Sigmoid colon (tissue), 7 donors: ENCODE data around the gene SAMD7. TPM values are rescaled to one million over a fixed set of nuclear protein-coding genes. Genes with fewer than 3 reads are reported as not detected.

Source experiments
- DNase-seq: peaks from one replicate; pipeline ENCODE4 v3.0.0-alpha.2; 2019
- H3K27ac ChIP-seq, 4 donors: fragments of 200-600 bp; sonication (generic); one replicate each; pipeline ENCODE4 v1.5.1; 2016 to 2019; ENCODE audit warnings: mild to moderate bottlenecking in 1 of 4
- H3K27me3 ChIP-seq, 3 donors: fragments of 200-600 bp; sonication (generic); one replicate each; pipeline ENCODE4 v1.5.1; 2019; ENCODE audit warnings: mild to moderate bottlenecking in 1 of 3
- H3K36me3 ChIP-seq, 4 donors: fragments of 200-600 bp; sonication (generic); one replicate each; pipeline ENCODE4 v1.5.1; 2016 to 2019
- H3K4me1 ChIP-seq, 4 donors: fragments of 200-600 bp; sonication (generic); one replicate each; pipeline ENCODE4 v1.5.1; 2017 to 2019
- H3K4me3 ChIP-seq, 4 donors: fragments of 200-600 bp; sonication (generic); one replicate each; pipeline ENCODE4 v1.5.1; 2017 to 2019; ENCODE audit warnings: mild to moderate bottlenecking in 2 of 4, moderate library complexity in 1 of 4
- H3K9me3 ChIP-seq, 4 donors: fragments of 200-600 bp in 3 of 4; sonication (generic) in 3 of 4; one replicate each; pipeline versions ENCODE4 v1.5.1 to v1.6.1; 2013 to 2019
- EP300 ChIP-seq, 4 donors: sonication (generic); formaldehyde crosslinking; IDR thresholded peaks; one replicate each; pipeline ENCODE4 v1.6.1; 2017; ENCODE audit warnings: antibody characterized with exemption in 4 of 4
- POLR2A ChIP-seq, 2 donors: fragments of 450-650 bp; IDR thresholded peaks; one replicate each; pipeline ENCODE4 v1.6.1; 2016; ENCODE audit warnings: antibody characterized with exemption in 2 of 2, mild to moderate bottlenecking in 2 of 2, moderate library complexity in 2 of 2
- POLR2AphosphoS5 ChIP-seq, 4 donors: sonication (generic); formaldehyde crosslinking; IDR thresholded peaks; one replicate each; pipeline ENCODE4 v1.6.1; 2017; ENCODE audit warnings: antibody characterized with exemption in 4 of 4
- WGBS, 2 donors: extraction: QIAGEN DNeasy Blood & Tissue Kit; methylation state at CpG; one replicate each; pipeline ENCODE4 v1.1.7; 2013; 5-methylcytosine and 5-hydroxymethylcytosine counted together
- intact Hi-C: fragments of 100-400 bp; cut with DNase I; formaldehyde crosslinking; loops from one replicate; pipeline ENCODE4 v1.15.1; 2023
- polyA plus RNA-seq, 3 donors: library from polyadenylated mRNA; stranded (reverse); fragments of 200-250 nt; gene quantifications; one replicate each; pipeline ENCODE4 v1.2.3, GENCODE V29; 2013
- total RNA-seq, 4 donors: library from RNA; depleted of rRNA; stranded (reverse); fragments of >200 nt; gene quantifications; one replicate each; pipeline ENCODE4 v1.1.0, GENCODE V29; 2016
- TF ChIP-seq, protein P1 (sequence below), 4 experiments: fragments of 450-650 bp in 3 of 4; fragments of 200-600 bp in 1 of 4; IDR thresholded peaks; one replicate each; pipeline ENCODE4 v1.5.1; 2016 to 2019; ENCODE audit warnings: antibody characterized with exemption in 4 of 4, mild to moderate bottlenecking in 3 of 4, moderate library complexity in 2 of 4
- donor health status: healthy with polysubstance abuse.
- donor health status: Bipolar disorder and iron deficiency.
- donor health status: healthy.

The SAMD7 gene
- total and polyA plus RNA-seq, 7 donors, result not detected

DNA sequence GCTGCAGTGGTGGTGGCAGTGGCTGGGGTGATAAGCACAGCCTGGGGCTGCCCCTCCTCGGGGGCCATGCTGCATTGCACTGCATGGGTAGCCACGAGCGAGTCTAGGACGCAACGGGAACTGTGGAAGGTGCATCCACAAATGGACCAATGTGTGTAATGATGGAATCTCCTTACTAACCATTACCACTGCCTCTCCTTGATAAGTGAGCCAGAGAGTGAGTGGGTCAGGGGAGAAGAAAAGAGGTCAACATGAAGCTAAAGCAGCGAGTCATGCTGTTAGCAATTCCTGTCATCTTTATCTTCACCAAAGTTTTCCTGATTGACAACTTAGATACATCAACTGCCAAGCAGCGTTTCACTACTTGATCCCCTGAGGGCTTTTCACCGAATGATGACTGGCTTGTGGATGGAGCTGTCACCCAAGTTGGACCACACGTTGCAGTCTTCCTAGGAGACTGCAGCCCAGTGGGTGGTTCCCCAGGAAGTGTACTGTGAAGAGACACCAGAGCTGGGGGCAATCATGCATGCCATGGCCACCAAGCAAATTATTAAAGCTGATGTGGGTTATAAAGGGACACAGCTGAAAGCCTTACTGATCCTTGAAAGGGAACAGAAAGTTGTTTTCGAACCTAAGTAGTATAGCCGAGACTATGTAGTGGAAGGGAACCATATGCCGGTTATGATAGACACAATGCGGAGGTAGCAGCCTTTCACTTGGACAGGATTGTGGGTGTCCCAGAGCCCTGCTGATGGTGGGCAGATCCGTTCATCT, 20.6 kb downstream of the SAMD7 start:
- TF ChIP-seq, protein P1, sequence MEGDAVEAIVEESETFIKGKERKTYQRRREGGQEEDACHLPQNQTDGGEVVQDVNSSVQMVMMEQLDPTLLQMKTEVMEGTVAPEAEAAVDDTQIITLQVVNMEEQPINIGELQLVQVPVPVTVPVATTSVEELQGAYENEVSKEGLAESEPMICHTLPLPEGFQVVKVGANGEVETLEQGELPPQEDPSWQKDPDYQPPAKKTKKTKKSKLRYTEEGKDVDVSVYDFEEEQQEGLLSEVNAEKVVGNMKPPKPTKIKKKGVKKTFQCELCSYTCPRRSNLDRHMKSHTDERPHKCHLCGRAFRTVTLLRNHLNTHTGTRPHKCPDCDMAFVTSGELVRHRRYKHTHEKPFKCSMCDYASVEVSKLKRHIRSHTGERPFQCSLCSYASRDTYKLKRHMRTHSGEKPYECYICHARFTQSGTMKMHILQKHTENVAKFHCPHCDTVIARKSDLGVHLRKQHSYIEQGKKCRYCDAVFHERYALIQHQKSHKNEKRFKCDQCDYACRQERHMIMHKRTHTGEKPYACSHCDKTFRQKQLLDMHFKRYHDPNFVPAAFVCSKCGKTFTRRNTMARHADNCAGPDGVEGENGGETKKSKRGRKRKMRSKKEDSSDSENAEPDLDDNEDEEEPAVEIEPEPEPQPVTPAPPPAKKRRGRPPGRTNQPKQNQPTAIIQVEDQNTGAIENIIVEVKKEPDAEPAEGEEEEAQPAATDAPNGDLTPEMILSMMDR (IDR thresholded peaks at IDR 0.05), result no peak
- TF ChIP-seq EP300 (IDR thresholded peaks at IDR 0.05), result no peak
- no peak for TF ChIP-seq POLR2AphosphoS5 (IDR thresholded peaks at IDR 0.05)
- no peak for TF ChIP-seq POLR2A (IDR thresholded peaks at IDR 0.05)
- 72 to 91% methylated on average over 14 of the region's 14 CpGs for WGBS, 2 donors
- Histone ChIP-seq H3K9me3 (no peaks in the 10 kb centered on the region), H3K27ac (no peak overlapping the region), H3K4me1 (no peaks in the 10 kb centered on the region), H3K27me3 (no peaks in the 10 kb centered on the region), H3K4me3 (no peak overlapping the region), H3K36me3 (no peaks in the 10 kb centered on the region)
- no peak for DNase-seq
- intact Hi-C loops, result no loop called here

DNA sequence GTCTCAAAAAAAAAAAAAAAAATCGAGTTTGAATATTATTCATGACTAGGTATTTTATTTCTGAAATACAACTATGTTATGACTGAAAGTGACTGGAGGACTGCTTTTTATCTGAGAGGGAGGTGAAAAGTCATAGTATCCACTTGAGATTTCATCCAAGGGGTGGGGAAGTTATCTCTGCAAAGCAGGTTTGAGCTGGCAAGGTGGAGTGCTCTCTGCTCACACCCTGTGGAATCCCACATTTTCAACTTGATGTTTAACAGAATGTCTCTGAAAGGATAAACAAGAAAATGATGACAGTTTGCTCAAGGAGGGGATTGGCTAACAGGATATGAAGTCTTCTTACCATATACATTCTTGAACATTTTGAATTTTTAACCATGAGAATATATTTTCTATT, 27.9 kb downstream of the SAMD7 start:
- TF ChIP-seq, protein P1 (IDR thresholded peaks at IDR 0.05), result no peak
- TF ChIP-seq POLR2AphosphoS5 (IDR thresholded peaks at IDR 0.05) (no peak), EP300 (IDR thresholded peaks at IDR 0.05) (no peak), POLR2A (IDR thresholded peaks at IDR 0.05) (no peak)

DNA sequence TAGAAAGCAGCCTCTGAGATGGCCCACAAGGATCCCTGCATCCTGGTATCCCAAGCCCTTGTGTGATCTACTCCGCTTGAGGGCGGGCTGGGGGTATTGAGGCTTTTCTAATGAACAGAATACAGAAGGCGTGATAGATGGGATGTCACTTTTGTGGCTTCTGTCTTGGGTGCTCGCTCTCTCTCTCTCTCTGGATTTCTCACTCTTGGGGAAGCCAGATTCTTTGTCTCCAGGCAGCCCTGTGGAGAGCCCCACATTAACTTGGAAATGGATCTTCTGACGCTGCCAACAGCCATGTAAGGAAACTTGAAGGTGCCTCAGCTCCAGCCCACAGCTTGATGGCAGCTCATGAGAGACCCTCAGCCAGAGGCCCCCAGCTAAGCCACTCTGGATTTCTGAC, 28.4 kb downstream of the SAMD7 start:
- Histone ChIP-seq H3K4me3 (no peak overlapping the region), H3K4me1 (no peaks in the 10 kb centered on the region), H3K27ac (no peak overlapping the region), H3K36me3 (no peaks in the 10 kb centered on the region), H3K27me3 (no peaks in the 10 kb centered on the region), H3K9me3 (no peaks in the 10 kb centered on the region)
- TF ChIP-seq POLR2AphosphoS5 (IDR thresholded peaks at IDR 0.05), result no peak
- no peak for TF ChIP-seq POLR2A (IDR thresholded peaks at IDR 0.05)
- no peak for TF ChIP-seq EP300 (IDR thresholded peaks at IDR 0.05)
- whole genome bisulfite sequencing, 2 donors, result 86 to 94% methylated on average over 5 of the region's 5 CpGs
- intact Hi-C loops, result no loop called here
- no peak for DNase-seq

More for the DNA sequence above, 27.9 kb downstream of the SAMD7 start:
- H3K27ac ChIP-seq, result no peak overlapping the region
- H3K9me3 ChIP-seq, result no peaks in the 10 kb centered on the region
- H3K27me3 ChIP-seq, result no peaks in the 10 kb centered on the region
- no peak for DNase-seq
- WGBS, 2 donors, result 36 to 53% methylated on average over 1 of the region's 1 CpG
- H3K4me3 ChIP-seq, result no peak overlapping the region
- intact Hi-C loops, result no loop called here
- H3K4me1 ChIP-seq, result no peaks in the 10 kb centered on the region
- no peaks in the 10 kb centered on the region for H3K36me3 ChIP-seq

DNA sequence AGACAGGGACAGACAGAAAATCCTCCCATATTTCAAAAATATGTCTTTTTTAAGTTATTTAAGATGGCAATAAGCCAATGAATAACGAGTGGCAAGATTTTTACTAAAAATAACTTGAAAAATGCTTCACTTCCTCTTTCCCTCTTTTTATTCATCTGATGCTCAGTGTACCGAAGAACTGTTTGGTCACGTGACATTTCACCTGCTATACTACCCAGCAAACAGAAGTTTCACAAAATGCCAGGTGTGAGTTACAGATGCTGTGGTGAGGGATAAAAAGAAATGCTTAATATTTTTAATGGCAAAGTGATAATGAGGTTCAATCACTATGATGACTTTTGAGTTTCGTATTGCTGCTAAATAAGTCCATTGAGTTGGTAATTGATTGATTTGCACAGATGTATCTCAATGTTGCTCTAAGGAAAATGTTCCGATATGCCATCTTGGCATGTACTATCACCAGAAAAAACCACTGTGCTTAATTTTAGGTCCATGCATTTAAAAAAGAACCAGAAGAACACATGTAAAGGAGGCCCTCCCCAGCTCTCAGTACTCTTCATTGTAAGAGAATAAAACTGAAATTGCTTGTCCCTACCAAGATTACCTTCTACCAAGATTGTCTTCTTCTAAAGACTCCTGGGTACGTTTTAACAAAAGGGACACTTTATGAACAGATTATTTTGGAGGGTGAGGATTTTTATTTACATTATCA, 29.3 kb downstream of the SAMD7 start:
- no peak for TF ChIP-seq POLR2AphosphoS5 (IDR thresholded peaks at IDR 0.05)
- TF ChIP-seq, protein P1 (IDR thresholded peaks at IDR 0.05), result no peak
- no peak for TF ChIP-seq EP300 (IDR thresholded peaks at IDR 0.05)
- no peak for TF ChIP-seq POLR2A (IDR thresholded peaks at IDR 0.05)
- intact Hi-C loops, result no loop called here
- Histone ChIP-seq H3K9me3 (no peaks in the 10 kb centered on the region), H3K27me3 (no peaks in the 10 kb centered on the region), H3K36me3 (no peaks in the 10 kb centered on the region), H3K4me3 (no peak overlapping the region), H3K4me1 (no peaks in the 10 kb centered on the region), H3K27ac (no peak overlapping the region)
- DNase-seq, result no peak
- WGBS, 2 donors, result 41 to 50% methylated on average over 6 of the region's 6 CpGs

DNA sequence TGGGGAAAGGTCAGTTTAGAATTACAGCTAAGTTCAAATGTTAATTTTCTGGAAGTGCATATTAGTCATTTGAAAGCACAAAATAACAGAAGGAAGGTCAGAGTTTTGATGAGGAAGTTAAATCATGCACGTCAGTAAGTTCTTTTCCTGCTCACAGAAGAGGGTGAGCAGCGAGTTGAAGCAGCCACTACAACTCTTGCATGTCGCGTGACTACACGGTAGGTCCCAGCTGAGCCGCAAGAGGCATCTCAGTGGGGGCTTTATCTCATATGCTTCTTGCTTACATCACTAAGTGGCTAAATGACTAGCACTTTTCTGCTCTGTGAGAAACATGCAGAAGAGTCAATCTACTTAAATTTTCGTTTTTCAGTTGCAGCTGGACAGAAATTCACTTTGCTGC, 33.9 kb downstream of the SAMD7 start:
- no peak for DNase-seq
- Histone ChIP-seq H3K4me3 (no peak overlapping the region), H3K9me3 (no peaks in the 10 kb centered on the region), H3K27ac (no peak overlapping the region), H3K36me3 (no peaks in the 10 kb centered on the region), H3K27me3 (no peaks in the 10 kb centered on the region), H3K4me1 (no peaks in the 10 kb centered on the region)
- intact Hi-C loops, result no loop called here
- 39 to 79% methylated on average over 7 of the region's 7 CpGs for WGBS, 2 donors
- TF ChIP-seq POLR2AphosphoS5 (IDR thresholded peaks at IDR 0.05), result no peak
- TF ChIP-seq, protein P1 (IDR thresholded peaks at IDR 0.05), result no peak
- no peak for TF ChIP-seq EP300 (IDR thresholded peaks at IDR 0.05)
- no peak for TF ChIP-seq POLR2A (IDR thresholded peaks at IDR 0.05)
